HG03095 (cell line): Measurements from ENCODE around the gene PRDM12.

Experiments used
- ATAC-seq: cut with Tn5 transposase; IDR thresholded peaks from one replicate; pipeline ENCODE4 v1.9.1; 2021; ENCODE audit warnings: moderate library complexity; ENCODE audit not compliant: unreplicated experiment

The PRDM12 gene

DNA sequence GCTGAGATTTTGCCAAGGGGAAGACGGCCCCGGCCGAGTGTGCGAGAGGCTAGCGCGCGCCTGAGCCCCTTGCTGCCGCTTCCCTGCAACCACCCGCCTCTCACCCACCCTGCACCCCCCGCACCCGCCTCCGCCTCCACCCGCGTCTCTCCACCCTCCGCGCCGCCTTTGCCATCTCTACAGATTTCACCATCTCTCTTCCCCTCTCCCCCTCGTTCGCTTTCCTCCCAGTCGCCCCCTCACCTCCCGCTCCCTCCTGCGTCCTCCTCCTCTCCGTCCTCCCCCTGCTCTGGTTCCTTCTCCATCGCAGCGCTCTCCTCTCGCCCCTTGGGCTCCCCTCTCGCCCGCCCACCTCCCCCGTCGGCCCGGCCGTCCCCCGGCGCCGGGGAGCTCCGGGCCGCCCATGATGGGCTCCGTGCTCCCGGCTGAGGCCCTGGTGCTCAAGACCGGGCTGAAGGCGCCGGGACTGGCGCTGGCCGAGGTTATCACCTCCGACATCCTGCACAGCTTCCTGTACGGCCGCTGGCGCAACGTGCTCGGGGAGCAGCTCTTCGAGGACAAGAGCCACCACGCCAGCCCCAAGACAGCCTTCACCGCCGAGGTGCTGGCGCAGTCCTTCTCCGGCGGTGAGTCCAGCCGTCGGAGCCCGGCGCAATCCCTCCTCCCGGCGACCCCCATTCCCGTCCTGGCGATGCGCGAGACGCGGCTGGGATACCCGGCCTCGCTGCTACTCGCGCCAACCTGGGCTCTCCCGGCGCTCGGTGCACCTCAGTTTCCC is at the start of gene PRDM12:
Gene PRDM12, plus strand, starts transcription at position 344 of the 778 bp plus-strand sequence. Its CDS starts 60 bp downstream, at position 404.
- ATAC-seq = no peak

DNA sequence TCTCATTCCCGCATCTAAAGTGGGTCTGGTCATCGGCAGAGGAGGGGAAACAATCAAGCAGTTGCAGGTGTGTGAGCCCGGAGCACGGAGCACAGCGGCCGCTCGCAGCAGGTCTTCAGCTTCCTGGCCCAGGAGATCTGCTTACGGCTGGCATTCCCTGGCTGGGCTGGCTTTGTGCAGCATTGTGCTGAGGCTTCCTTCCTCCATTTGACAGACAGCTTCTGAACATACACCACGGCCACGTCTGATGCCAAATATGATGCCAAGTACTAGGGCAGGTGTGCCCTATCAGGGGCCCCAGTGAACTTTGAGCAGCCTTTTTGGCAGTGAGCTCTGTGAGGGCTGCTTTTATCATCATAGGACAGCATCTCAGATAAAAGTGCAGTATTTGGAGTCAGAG is 47.9 kb upstream of the PRDM12 start:
- no peak for ATAC-seq

GRCh38 chr9:130623466-130623865 is 40.9 kb upstream of the PRDM12 start:
- ATAC-seq = no peak

- no peak for ATAC-seq
Observed at GRCh38 chr9:130624154-130624553, 40.2 kb upstream of the PRDM12 start.

DNA sequence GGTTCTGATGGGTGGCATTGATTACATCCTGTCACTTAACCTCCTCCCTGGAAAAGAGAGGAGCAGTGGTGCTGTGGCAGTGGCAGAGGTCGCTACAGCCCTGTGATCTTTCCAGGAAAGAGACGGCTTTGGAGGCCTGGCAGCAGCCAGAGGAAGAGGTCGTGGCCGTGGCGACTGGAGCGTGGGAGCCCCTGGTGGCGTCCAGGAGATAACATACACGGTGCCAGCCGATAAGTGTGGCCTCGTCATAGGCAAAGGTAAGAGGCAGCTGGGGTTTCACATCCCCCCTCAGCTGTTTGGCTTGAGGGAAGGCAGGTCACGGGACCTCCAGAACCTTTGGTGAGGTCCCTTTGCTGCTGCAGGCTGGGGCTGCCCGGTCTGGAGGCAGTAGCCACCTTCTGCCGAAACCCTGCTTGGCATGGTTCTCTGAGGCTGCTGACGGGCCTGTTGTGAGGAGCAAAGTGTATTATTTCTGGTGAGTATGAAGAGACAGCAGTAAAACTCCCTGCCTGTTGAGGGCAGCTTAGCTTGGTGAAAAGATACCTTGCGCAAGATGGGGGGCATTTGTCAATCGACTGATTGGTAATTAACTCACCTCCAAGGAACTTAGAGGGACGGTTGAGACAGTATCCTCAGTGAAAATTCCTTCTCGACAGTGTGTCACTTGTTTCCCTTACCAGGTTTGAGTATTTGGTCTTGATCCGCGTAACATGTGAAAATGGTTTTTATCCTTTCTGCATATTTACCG is 38.0 kb upstream of the PRDM12 start:
- no peak for ATAC-seq

DNA sequence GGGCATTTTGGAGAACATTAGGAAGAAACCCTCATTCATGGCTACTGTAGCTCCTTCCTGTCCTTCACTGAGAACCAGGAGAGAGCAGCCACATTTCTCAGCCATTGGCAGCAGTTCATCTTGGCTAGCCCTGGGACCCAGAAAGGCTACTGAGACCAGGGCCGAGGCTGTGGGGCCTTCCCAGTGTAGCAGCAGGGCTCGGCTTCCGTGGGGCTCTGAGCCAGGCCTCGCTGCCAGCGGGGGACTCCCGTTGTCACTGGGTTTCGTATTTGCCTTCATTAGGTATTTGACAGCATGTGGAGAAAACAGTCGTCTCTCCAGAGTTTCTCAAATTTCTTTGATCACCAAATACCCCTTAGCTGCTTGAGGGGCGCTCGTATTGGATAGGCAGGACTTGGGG is 37.3 kb upstream of the PRDM12 start:
- ATAC-seq = no peak

DNA sequence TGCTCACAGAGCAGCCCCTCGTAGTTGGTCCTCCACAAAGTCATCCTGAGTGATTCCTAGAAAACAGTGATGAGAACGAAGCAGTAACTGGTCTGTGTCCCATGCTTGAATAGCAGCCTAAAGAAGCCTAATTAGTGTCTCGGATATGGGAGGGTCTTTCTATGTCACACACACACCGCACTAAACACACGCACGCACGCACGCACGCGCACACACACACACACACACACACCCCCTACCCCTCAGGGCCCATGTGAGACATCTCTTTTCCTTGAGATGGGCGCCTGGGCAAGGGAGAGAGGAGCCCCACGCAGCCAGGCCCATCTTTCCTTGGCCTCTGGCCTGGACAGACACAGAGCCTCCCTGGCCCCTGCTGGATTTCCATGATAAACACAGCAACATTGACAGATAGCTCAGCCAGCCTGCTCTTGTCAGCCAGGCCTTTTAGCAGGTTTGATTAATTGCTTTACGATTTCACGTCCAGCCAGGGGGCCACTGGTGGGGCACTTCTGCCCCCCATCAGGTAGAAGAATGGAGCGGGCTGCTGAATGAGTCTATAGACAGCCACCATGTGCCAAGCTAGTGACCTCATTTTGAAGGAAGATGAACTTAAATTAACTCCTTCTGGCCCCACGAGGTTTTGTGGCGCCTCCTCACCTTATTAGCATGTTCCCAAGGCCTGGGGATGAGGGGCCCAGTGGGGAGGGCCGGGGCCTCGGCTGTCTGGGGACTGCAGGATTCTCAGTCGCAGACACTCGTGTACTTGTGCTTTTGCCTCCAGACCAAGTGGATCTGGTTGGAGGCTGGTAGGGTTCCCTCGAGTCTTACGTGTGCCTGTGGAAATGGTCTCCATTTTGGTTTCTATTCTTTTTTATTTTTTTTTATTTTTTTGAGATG is 36.2 kb upstream of the PRDM12 start:
- no peak for ATAC-seq

GRCh38 chr9:130629443-130630070 is 34.8 kb upstream of the PRDM12 start:
- ATAC-seq = no peak

- ATAC-seq = no peak
Observed at GRCh38 chr9:130630071-130630450, 34.3 kb upstream of the PRDM12 start.

- no peak for ATAC-seq
Observed at GRCh38 chr9:130630506-130631330, 33.7 kb upstream of the PRDM12 start.

- no peak for ATAC-seq
Observed at GRCh38 chr9:130631331-130632080, 32.9 kb upstream of the PRDM12 start.

DNA sequence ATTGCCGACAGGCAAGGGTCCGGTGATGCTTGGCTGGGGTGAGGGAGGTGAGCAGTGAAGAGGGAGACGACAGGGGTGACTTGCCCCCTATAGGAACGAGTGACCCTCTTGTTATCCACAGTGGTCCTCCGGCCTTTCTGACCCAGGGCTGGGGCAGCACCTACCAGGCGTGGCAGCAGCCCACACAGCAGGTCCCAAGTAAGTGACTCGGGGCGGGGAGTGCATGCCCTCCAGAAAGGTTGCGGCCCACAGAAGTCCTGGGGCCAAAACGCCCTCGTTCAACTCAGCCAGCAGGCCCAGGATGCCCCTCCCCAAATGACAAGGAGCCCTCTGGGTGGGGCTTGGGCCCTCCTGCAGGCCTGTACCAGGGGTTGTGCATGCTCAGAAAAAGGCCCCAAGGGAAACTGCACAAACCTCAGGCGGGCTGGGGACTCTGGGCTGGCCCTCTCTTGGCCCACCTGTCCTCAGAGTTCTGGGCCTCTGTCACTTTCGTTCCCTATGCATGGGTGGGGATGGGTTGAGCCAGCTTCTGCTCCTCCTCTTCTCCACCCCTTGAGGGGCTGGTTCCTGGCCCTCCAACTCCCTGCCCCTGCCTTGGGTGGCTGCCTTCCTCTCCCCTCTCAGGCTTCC is 32.2 kb upstream of the PRDM12 start:
- ATAC-seq = no peak

DNA sequence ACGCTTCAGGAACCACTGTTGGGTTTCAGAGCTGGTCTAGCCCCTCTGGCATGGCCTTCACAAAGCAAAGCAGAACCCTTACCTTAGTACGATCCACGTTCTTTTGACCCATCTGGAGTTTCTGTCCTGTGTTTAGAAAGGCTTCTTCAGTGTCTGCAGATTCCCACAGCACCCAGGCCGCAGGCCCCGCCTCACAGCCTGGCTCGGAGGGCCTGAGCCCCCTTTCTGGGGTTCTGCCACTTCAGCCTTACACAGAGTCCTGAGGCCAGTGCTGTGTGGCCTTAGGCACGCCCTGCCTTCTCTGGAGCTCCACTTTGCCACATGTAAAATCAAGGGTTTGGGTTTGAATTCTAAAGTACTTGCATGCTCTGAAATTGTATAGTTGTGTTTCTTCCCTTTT is 31.6 kb upstream of the PRDM12 start:
- no peak for ATAC-seq

- ATAC-seq = no peak
Observed at GRCh38 chr9:130633336-130634190, 30.8 kb upstream of the PRDM12 start.

GRCh38 chr9:130634191-130634768 is 30.1 kb upstream of the PRDM12 start:
- no peak for ATAC-seq

- ATAC-seq = no peak
Observed at GRCh38 chr9:130634801-130635200, 29.6 kb upstream of the PRDM12 start.

DNA sequence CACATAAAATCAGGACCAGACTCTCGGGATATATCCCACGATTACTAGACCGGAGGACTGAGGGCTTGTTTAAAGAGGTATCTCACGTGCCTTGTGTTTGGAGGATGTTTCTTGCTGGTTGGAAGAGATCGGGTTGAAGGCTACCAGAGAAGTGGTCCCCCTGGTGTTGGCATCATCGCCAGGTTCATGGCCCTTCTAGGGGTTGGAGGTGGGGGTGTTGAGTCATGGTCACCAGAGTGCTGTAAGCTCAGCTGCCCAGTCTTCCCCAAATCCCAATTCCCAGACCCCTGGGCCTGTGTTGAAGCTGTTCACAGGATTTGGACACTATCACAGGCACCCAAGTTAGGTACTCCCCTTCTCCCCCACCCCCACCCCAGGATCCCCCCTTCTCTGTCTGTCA is 29.1 kb upstream of the PRDM12 start:
- no peak for ATAC-seq
